GM19372 (cell line): ENCODE results near the gene KREMEN2.

Experiments used
- ATAC-seq: cut with Tn5 transposase; IDR thresholded peaks from one replicate; pipeline ENCODE4 v1.9.1; 2021; ENCODE audit warnings: mild to moderate bottlenecking, low read depth, moderate library complexity; ENCODE audit not compliant: unreplicated experiment

Gene KREMEN2

DNA sequence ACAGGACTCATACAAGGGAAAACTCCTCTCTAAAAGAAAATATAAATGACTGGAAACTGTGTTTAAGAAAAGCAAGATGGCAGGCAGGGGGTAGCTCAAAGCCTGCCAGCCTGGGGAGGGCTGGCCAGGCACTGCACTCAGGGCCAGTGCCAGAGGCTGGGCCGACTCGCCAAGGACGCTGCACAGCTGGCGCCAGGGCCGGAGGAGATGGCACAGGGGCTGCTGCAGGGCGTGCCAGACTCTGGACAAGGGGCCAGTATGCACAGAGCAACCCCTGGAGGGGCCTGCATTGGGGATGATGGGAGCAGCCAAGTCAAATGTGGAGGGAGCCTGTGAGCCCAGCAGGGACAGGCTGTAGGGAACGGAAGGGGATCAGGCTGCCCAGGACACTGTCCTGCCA is 12.1 kb downstream of the KREMEN2 start:
- ATAC-seq: no peak

- no peak for ATAC-seq
Observed at GRCh38 chr16:2976673-2977072, 12.6 kb downstream of the KREMEN2 start.

GRCh38 chr16:2977440-2977839 is 13.4 kb downstream of the KREMEN2 start:
- ATAC-seq: no peak

GRCh38 chr16:2979669-2980226 is 15.7 kb downstream of the KREMEN2 start:
- ATAC-seq: no peak

DNA sequence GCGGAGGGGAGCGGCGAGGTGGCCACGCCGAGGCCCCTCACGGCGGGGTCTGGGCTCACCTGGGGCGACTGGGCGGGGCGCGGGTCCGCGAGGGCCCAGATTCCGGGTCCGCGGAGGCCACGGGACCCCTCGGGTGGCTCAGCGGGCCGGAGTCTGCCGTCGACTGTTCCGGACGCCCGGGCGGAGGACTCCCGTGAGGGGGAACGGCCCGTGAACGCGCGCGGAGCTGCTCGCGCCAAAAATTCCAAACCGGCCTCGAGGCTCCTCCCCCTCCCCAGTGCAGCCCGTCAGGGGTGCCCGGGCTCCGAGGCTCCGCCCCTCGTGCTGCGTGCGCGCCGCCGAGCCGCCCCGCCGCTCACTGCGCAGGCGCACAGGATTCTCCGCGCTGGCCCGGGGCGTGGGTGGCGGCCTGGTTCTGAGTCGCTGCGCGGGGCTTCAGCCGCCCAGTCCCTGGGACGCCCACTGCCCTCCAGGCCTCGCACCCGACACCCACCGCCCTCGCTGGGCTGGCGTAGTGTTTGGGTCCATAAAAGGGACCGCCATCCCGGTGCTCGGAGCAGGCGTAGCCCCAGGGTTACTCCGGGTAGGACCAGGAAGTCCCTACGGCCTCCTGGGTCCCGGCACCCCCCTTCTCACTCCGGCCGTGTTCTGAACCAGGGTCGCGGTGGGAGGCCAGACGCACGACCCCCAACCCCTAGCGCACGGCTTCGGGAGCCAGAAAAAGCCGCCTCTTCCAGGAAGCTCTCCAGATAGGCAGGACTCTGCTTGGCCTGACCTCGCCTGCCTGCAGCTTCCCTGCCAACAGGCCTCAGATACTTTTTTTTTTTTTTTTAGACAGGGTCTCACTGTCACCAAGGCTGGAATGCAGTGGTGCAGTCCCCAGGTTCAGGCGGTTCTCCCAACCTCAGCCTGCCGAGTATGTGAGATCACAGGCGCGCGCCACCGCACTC is 16.4 kb downstream of the KREMEN2 start, which contains the start of gene PKMYT1:
PKMYT1 (minus strand) TSS at position 220 of the 950 bp plus-strand sequence. CDS start 789 bp downstream, outside the sequence.
- ATAC-seq: peak; percentile 86

DNA sequence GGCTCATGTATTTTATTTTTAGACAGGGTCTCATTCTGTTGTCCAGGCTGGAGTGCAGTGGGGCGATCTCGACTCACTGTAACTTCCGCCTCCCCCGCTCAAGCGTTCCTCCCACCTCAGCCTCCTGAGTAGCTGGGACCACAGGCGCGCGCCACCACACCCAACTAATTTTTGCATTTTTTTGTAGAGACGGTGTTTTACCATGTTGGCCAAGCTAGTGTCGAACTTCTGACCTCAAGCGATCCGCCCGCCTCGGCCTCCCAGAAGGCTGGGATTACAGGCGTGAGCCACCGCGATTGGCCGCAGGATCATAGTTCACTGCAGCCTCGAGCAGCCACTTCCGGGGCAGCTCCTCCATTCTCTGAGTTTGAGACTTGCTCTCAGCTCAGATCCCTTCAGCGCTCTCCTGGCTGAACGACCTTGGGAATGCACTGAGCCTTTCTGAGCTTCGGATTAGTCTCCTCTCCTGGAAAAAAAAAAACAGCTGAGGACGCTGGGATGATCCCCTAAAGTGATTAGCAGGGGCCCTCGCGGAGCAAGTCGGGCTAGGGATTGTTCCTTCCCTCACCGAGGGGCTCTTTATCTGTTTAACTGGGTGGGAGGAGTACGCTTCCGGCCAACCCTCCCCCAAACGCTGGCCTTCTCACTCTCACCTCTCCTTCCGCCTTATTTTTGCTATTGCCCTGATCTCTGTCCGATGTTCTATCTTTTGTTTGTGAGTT is 17.3 kb downstream of the KREMEN2 start:
- ATAC-seq: no peak

GRCh38 chr16:2981899-2982250 is 17.8 kb downstream of the KREMEN2 start:
- ATAC-seq: no peak

DNA sequence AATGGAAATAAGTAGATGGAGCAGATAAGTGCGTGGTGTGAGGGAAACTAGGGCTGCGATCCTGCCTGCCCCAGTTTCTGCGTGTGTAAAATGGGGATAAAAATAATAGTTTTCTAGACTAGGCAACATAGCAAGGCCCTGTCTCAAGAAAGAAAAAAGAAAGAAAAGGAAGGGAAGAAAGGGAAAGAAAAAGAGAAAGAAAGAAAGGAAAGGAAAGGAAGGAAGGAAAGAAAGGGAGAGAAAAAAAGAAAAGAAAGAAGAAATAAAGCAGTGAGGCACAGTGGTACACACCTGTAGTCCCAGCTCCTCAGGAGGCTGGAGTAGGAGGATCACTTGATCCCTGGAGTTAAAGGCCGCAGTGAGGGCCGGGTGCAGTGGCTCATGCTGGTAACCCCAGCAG is 18.3 kb downstream of the KREMEN2 start:
- no peak for ATAC-seq

DNA sequence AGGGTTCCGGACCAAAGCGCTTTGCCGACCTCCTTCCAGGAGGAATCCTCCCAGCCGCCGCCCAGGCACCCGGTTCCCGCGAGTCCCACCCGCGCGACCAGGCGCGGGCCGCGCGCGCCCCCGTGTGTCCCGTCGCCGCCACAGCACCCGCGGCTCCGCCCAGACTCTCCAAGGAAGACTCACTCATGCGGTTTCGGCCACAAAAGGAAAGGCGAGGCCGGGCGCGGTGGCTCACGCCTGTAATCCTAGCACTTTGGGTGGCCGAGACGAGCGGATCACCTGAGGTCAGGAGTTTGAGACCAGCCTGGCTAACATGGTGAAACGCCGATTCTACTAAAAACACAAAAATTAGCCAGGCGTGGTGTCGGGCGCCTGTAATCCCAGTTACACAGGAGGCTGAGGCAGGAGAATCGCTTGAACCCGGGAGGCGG is 19.6 kb downstream of the KREMEN2 start:
- ATAC-seq: no peak

DNA sequence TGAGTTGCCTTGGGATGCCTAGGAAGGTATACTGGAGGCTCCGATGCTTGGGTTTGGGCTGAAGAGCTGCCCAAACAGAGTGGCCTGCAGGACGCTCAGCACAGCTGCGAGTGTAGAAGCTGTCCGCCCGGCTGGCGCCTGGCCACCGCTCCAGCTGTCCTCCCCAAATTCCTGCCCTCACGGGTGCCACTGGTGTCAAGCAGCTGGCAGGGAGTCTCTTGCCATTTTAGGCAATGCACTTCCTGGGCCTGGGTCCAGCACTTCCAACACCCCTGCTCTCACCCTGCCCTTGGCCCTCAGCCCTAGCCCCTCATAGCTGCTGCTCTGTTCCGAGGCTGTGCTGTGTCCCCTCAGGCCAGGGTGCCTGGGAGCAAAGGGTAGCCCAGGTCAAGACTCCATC is 21.4 kb downstream of the KREMEN2 start:
- no peak for ATAC-seq

- ATAC-seq: no peak
Observed at GRCh38 chr16:2985893-2986355, 21.8 kb downstream of the KREMEN2 start.

GRCh38 chr16:2986623-2987188 is 22.6 kb downstream of the KREMEN2 start:
- no peak for ATAC-seq

DNA sequence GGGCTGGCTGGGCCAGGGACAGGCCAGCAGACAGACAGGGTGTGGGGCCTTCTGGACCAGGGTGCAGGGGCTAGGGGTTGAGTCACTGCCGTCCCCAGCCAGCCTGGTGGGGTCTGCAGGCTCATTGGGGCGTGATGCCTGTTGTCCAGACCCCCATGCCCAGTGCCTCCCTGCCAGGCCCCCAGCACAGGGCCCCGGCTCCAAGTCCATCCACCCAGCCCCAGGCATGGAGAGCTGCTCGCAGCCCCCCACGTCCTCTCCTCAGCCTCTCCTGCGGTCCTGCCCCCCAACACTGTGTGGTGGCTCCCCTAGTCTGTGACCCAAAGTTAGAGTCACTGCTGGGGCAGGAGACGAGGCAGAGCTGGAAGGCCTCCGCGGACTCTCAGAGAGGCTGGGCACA is 23.2 kb downstream of the KREMEN2 start:
- no peak for ATAC-seq

- no peak for ATAC-seq
Observed at GRCh38 chr16:2987833-2988232, 23.8 kb downstream of the KREMEN2 start.

GRCh38 chr16:2988590-2989099 is 24.6 kb downstream of the KREMEN2 start:
- no peak for ATAC-seq

DNA sequence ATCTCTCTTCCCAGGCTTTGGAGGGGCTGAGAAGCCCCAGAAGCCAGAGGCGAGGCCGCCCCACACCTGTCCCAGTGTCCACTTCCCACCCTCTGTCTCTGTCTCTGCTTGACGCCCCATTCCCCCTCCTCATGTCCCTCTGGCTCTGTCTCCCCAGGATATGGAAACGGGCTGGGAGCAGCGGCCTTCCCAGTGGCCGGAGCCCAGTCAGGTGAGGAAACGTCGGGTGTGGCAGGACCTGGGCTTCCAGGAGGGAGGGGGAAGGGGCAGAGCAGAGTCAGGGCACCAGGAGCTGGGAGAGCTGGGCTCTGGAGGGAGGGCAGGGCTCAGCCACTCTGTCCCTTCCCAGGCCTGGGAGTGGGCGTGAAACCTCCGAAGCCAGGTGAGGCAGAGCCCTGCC is 26.8 kb downstream of the KREMEN2 start:
- no peak for ATAC-seq

- ATAC-seq: no peak
Observed at GRCh38 chr16:2991566-2992261, 27.6 kb downstream of the KREMEN2 start.

DNA sequence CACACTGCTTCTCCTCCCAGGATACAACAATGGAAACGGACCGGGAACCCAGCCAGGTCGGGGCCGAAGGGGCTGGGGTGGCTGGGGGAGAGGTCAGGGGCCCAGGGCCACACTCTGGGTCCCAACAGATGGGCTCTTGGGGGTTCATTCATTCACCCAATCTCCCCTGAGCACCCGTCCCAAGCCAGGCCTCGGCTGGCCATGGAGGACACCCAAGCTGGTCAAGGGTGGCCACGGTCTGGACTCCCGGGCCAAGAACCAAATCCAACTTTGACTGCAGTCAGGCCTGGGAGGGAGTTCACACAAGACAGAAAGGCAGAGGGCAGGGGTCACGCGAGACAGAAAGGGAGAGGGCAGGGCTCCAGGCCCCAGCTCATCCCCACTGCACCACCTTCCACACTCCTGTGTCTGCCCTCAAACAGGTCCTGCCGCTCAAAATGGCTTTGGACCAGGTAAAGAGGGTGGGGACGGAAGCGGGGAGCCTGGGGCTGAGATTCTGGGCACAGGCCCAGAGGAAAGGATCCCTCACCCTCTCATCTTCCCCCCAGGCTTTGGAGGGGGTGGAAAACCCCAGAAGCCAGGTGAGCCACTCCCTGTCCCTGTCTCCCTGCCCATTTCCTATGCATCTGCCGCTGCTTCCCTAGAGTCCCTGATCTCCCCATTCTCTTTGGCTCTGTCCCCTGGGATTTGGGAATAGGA is 28.5 kb downstream of the KREMEN2 start:
- ATAC-seq: no peak

- ATAC-seq: no peak
Observed at GRCh38 chr16:2996298-2996697, 32.2 kb downstream of the KREMEN2 start.
